ENCODE measurements around the gene TNFAIP6. TPM values are rescaled to one million over a fixed set of nuclear protein-coding genes. Genes with fewer than 3 reads are reported as not detected.
A peak's percentile ranks its signal among the peaks of the same experiment; 100 is the strongest.
"Not testable (repeated sequence)": the region's sequence is repeated elsewhere in the genome, so short reads cannot be mapped to it uniquely, and the experiment has no call there.

Gene TNFAIP6
- total RNA-seq (2014; rRNA removed; shearing (Covaris generic)), result 0.28 TPM in 1 of 2 replicates, not detected in the other

DNA sequence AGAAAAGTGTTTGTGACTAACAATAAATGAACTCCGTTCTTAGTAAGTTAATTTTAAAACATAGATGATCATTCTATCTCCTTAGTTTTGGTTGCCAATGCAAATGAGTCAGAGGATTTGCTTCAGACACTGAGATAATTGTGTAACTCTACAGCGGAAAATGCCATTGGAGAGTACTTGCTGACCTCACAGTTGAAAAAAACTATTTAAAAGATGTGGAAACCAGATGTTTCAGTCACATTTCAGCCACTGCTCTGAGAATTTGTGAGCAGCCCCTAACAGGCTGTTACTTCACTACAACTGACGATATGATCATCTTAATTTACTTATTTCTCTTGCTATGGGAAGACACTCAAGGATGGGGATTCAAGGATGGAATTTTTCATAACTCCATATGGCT lies at the start of gene TNFAIP6:
Gene TNFAIP6 (plus strand): TSS at position 234 of the 400 bp plus-strand sequence. CDS start 75 bp downstream, at position 309.
- Histone ChIP-seq H3K27me3 (ENCODE audit: control insufficient read depth, insufficient read depth, low read length) (no peaks in the 10 kb centered on the region), H3K4me3 (ENCODE audit: insufficient read depth, low read depth, low read length) (no peak within 1 kb of the TSS), H3K36me3 (replicated peaks; ENCODE audit: control insufficient read depth, insufficient read depth, low read length) (no peaks in the 10 kb centered on the region)
- DNase-seq, result no peak

DNA sequence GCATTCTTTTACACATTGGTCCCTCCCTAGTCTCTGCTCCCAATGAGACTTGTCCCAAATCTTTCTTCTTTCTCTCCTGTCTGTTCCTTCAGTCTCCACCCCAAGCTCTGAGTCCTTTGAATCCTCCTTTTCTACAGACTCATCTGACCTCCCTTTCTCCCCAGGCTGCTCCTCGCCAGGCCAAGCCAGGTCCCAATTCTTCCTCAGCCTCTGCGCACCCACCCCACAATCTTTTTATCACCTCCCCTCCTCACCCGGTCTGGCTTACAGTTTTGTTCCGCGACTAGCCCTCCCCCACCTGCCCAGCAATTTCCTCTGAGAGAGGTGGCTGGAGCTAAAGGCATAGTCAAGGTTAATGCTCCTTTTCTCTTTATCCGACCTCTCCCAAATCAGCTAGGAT lies 47.1 kb upstream of the TNFAIP6 start:
- not testable (repeated sequence) for H3K36me3 ChIP-seq (replicated peaks; ENCODE audit: control insufficient read depth, insufficient read depth, low read length); DNase-seq; H3K4me3 ChIP-seq (ENCODE audit: insufficient read depth, low read depth, low read length); H3K27me3 ChIP-seq (ENCODE audit: control insufficient read depth, insufficient read depth, low read length)

- H3K27me3 ChIP-seq (ENCODE audit: control insufficient read depth, insufficient read depth, low read length); H3K4me3 ChIP-seq (ENCODE audit: insufficient read depth, low read depth, low read length); H3K36me3 ChIP-seq (replicated peaks; ENCODE audit: control insufficient read depth, insufficient read depth, low read length); DNase-seq: not testable (repeated sequence)
Observed at GRCh38 chr2:151312440-151312839, 45.0 kb upstream of the TNFAIP6 start.

- Histone ChIP-seq H3K4me3 (ENCODE audit: insufficient read depth, low read depth, low read length) (no peak overlapping the region), H3K27me3 (ENCODE audit: control insufficient read depth, insufficient read depth, low read length) (no peaks in the 10 kb centered on the region), H3K36me3 (replicated peaks; ENCODE audit: control insufficient read depth, insufficient read depth, low read length) (no peaks in the 10 kb centered on the region)
- no peak for DNase-seq
Observed at GRCh38 chr2:151315381-151315903, 42.0 kb upstream of the TNFAIP6 start.

- Histone ChIP-seq H3K27me3 (ENCODE audit: control insufficient read depth, insufficient read depth, low read length) (no peaks in the 10 kb centered on the region), H3K4me3 (ENCODE audit: insufficient read depth, low read depth, low read length) (no peak overlapping the region), H3K36me3 (replicated peaks; ENCODE audit: control insufficient read depth, insufficient read depth, low read length) (no peaks in the 10 kb centered on the region)
- DNase-seq, result no peak
Observed at GRCh38 chr2:151325581-151326095, 31.8 kb upstream of the TNFAIP6 start.

- no peak for DNase-seq
- no peak overlapping the region for H3K4me3 ChIP-seq (ENCODE audit: insufficient read depth, low read depth, low read length)
- no peaks in the 10 kb centered on the region for H3K27me3 ChIP-seq (ENCODE audit: control insufficient read depth, insufficient read depth, low read length)
- H3K36me3 ChIP-seq (replicated peaks; ENCODE audit: control insufficient read depth, insufficient read depth, low read length), result no peaks in the 10 kb centered on the region
Observed at GRCh38 chr2:151326554-151326953, 30.8 kb upstream of the TNFAIP6 start.

DNA sequence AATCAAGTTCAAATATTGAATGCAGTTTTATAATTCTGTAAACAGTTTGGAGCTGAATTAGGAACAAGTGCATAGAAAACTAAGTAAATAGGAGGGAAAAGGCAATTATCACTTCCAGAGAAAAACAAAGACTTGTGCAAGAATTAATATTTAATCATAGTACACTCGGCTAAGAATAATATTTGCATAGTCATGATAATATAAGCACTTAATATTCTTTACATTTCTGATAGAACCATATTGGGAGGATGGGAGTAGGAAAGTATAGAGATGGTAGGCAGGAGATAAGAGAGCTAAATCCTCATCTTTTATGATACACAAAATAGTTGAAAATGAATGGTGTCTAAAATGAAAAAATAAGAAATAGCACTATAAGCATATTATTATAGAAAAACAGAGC lies 27.4 kb upstream of the TNFAIP6 start:
- Histone ChIP-seq H3K27me3 (ENCODE audit: control insufficient read depth, insufficient read depth, low read length) (no peaks in the 10 kb centered on the region), H3K36me3 (replicated peaks; ENCODE audit: control insufficient read depth, insufficient read depth, low read length) (no peaks in the 10 kb centered on the region), H3K4me3 (ENCODE audit: insufficient read depth, low read depth, low read length) (no peak overlapping the region)
- no peak for DNase-seq

DNA sequence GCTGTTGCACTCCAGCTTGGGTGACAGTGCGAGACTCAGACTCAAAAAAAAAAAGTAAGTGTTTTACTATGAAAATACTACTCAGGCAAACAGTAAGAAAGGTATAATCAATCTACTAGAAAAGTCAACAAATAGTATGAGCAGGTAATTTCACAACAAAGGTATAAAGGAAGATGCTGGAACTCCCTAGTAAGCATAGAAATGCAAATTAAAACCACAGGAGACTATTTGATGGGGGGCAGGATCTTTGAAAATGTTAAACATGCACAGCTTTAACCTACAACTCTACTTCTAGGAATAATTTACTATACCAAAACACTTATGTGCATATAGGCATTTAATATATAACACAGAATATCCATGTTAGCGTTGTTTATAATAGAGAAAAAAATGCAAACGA lies 24.3 kb upstream of the TNFAIP6 start:
- peak; percentile 45 for DNase-seq
- Histone ChIP-seq H3K27me3 (ENCODE audit: control insufficient read depth, insufficient read depth, low read length) (no peaks in the 10 kb centered on the region), H3K4me3 (ENCODE audit: insufficient read depth, low read depth, low read length) (no peak overlapping the region), H3K36me3 (replicated peaks; ENCODE audit: control insufficient read depth, insufficient read depth, low read length) (no peaks in the 10 kb centered on the region)

GRCh38 chr2:151334082-151334815 lies 23.1 kb upstream of the TNFAIP6 start:
- Histone ChIP-seq H3K4me3 (ENCODE audit: insufficient read depth, low read depth, low read length) (no peak overlapping the region), H3K27me3 (ENCODE audit: control insufficient read depth, insufficient read depth, low read length) (no peaks in the 10 kb centered on the region), H3K36me3 (replicated peaks; ENCODE audit: control insufficient read depth, insufficient read depth, low read length) (no peaks in the 10 kb centered on the region)
- DNase-seq, result no peak

GRCh38 chr2:151336863-151337371 lies 20.5 kb upstream of the TNFAIP6 start:
- Histone ChIP-seq H3K4me3 (ENCODE audit: insufficient read depth, low read depth, low read length) (no peak overlapping the region), H3K36me3 (replicated peaks; ENCODE audit: control insufficient read depth, insufficient read depth, low read length) (no peaks in the 10 kb centered on the region), H3K27me3 (ENCODE audit: control insufficient read depth, insufficient read depth, low read length) (no peaks in the 10 kb centered on the region)
- peak; percentile 22 for DNase-seq

DNA sequence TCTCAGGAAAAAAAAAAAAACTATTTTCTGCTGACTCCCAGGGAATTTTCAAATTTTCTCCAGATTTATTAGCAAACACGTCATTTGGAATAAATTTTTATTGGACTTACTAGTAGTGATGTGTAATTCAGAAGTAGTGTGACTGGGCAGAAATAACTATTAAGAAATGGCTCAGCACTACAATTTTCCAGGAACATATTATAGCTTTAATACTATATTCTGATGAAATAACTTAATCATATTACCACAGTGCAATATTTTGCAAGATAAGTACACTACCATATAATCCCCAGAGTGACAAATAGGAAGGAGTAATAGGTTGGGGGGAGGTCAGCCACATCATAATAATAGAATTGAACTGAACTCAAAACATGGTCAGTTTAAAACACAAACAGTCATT lies 19.7 kb upstream of the TNFAIP6 start:
- H3K36me3 ChIP-seq (replicated peaks; ENCODE audit: control insufficient read depth, insufficient read depth, low read length), result no peaks in the 10 kb centered on the region
- H3K27me3 ChIP-seq (ENCODE audit: control insufficient read depth, insufficient read depth, low read length), result no peaks in the 10 kb centered on the region
- H3K4me3 ChIP-seq (ENCODE audit: insufficient read depth, low read depth, low read length), result no peak overlapping the region
- no peak for DNase-seq

DNA sequence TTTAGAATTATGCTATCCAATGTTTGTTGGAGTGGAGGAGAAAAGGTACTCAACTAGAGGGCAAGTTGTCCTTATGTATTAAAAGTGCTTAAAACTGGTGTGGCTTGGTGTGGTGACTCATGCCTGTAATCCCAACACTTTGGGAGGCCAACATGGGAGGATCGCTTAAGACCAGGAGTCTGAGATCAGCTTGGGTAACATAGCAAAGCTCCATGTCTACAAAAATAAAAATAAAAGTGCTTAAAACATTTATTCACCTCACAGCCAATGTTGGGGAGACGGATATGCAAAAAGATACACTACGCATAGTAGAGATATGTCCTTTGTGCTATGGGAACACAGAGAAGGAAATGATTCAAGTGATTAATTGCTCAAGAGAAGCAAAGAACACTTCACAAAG lies 19.3 kb upstream of the TNFAIP6 start:
- no peak overlapping the region for H3K4me3 ChIP-seq (ENCODE audit: insufficient read depth, low read depth, low read length)
- DNase-seq, result no peak
- no peaks in the 10 kb centered on the region for H3K36me3 ChIP-seq (replicated peaks; ENCODE audit: control insufficient read depth, insufficient read depth, low read length)
- H3K27me3 ChIP-seq (ENCODE audit: control insufficient read depth, insufficient read depth, low read length), result no peaks in the 10 kb centered on the region

GRCh38 chr2:151343073-151343472 lies 14.3 kb upstream of the TNFAIP6 start:
- H3K4me3 ChIP-seq (ENCODE audit: insufficient read depth, low read depth, low read length), result no peak overlapping the region
- no peak for DNase-seq
- no peaks in the 10 kb centered on the region for H3K27me3 ChIP-seq (ENCODE audit: control insufficient read depth, insufficient read depth, low read length)
- H3K36me3 ChIP-seq (replicated peaks; ENCODE audit: control insufficient read depth, insufficient read depth, low read length), result no peaks in the 10 kb centered on the region

GRCh38 chr2:151344191-151344590 lies 13.2 kb upstream of the TNFAIP6 start:
- not testable (repeated sequence) for H3K36me3 ChIP-seq (replicated peaks; ENCODE audit: control insufficient read depth, insufficient read depth, low read length); H3K27me3 ChIP-seq (ENCODE audit: control insufficient read depth, insufficient read depth, low read length); H3K4me3 ChIP-seq (ENCODE audit: insufficient read depth, low read depth, low read length); DNase-seq

DNA sequence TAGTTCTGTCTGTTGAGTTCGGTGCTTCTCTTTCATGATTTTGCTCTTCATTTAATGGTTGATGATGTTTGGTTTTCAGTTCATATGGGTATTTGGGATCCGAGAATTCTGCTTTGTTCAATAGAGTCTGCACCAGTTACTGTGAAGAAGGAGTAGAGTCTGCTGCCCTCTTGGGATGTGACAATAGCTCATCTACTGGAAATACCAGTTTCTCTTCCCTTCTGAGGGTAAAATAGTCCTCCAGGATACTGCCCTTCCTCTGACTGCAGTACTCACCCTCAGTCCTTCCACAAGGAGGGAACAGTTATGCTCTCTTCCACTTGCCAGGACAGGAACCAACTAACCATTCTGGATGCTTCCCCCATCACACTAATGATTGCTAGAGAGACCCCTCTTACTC lies 12.5 kb upstream of the TNFAIP6 start:
- DNase-seq, result no peak
- Histone ChIP-seq H3K36me3 (replicated peaks; ENCODE audit: control insufficient read depth, insufficient read depth, low read length) (no peaks in the 10 kb centered on the region), H3K4me3 (ENCODE audit: insufficient read depth, low read depth, low read length) (no peak overlapping the region), H3K27me3 (ENCODE audit: control insufficient read depth, insufficient read depth, low read length) (no peaks in the 10 kb centered on the region)
